Endothelial cell of umbilical vein (primary cell): Measurements from ENCODE around the gene SOX5. TPM values are rescaled to one million over a fixed set of nuclear protein-coding genes. Genes with fewer than 3 reads are reported as not detected.

ENCODE experiments used
- BruUV-seq: library from RNA; stranded (reverse); fragments of 400-500 nt; replicated peaks from 2 replicates; lab custom pipeline; 2021; lab: Mats Ljungman, UMichigan
- CTCF ChIA-PET: fragments of 300-600, 350-600 bp; sonication (Branson Sonifier 250); formaldehyde crosslinking; loops from one replicate; lab custom pipeline; 2021; ENCODE audit warnings: antibody characterized with exemption, inconsistent platforms; lab: Charles Lee
- POLR2A ChIA-PET: fragments of 300-600, 350-600 bp; sonication (Branson Sonifier 250); formaldehyde crosslinking; loops from one replicate; lab custom pipeline; 2021; ENCODE audit warnings: antibody characterized with exemption, inconsistent platforms; lab: Charles Lee
- DNase-seq: peaks from one replicate; pipeline ENCODE4 v3.0.0-alpha.2; 2011; ENCODE audit warnings: low read depth, low spot score
- FAIRE-seq: peaks from 2 replicates; lab custom pipeline; 2011; peaks lifted over from hg19 to GRCh38; lab: Jason Lieb, UNC
- H2AFZ ChIP-seq: 2 replicates; pipeline ENCODE4 v1.6.0; 2012; ENCODE audit warnings: low read depth, low read length, control low read depth, inconsistent platforms
- H3K27ac ChIP-seq: 2 replicates; pipeline ENCODE4 v1.5.1; 2011; ENCODE audit warnings: low read depth, mild to moderate bottlenecking, control low read depth, low read length, moderate library complexity; ENCODE audit not compliant: insufficient read depth
- H3K27me3 ChIP-seq, 2 experiments: 2 replicates each; pipeline versions ENCODE4 v1.6.0 to v1.6.1; 2011; ENCODE audit warnings: low read length in 2 of 2, mixed read lengths in 1 of 2; ENCODE audit not compliant: control insufficient read depth in 2 of 2, insufficient read depth in 2 of 2
- H3K36me3 ChIP-seq, 2 experiments: 2 replicates in 1 of 2; 3 replicates in 1 of 2; pipeline ENCODE4 v1.5.1; 2011; ENCODE audit warnings: low read length in 2 of 2, mild to moderate bottlenecking in 1 of 2, moderate library complexity in 1 of 2; ENCODE audit not compliant: control insufficient read depth in 2 of 2, insufficient read depth in 2 of 2; ENCODE audit errors: extremely low read depth in 1 of 2
- H3K4me1 ChIP-seq: 3 replicates; pipeline ENCODE4 v1.5.1; 2011; ENCODE audit warnings: mild to moderate bottlenecking, low read length; ENCODE audit not compliant: control insufficient read depth, insufficient read depth; ENCODE audit errors: extremely low read depth
- H3K4me2 ChIP-seq: 2 replicates; pipeline ENCODE4 v1.6.1; 2011; ENCODE audit warnings: low read length, control low read depth, mixed read lengths; ENCODE audit not compliant: insufficient read depth
- H3K4me3 ChIP-seq, 3 experiments: fragments of 200-600 bp in 1 of 3; sonication (generic), shearing (Covaris generic) in 1 of 3; replicated peaks in 1 of 3; 2 replicates each; pipeline ENCODE4 v1.5.1; 2011 to 2016; ENCODE audit warnings: control low read depth in 3 of 3, low read length in 3 of 3, mild to moderate bottlenecking in 2 of 3, inconsistent platforms in 1 of 3, low read depth in 1 of 3, moderate library complexity in 1 of 3; ENCODE audit not compliant: insufficient read depth in 1 of 3
- H3K79me2 ChIP-seq: 2 replicates; pipeline ENCODE4 v1.6.0; 2012; ENCODE audit warnings: low read length, inconsistent platforms; ENCODE audit not compliant: control insufficient read depth, insufficient read depth
- H3K9ac ChIP-seq: replicated peaks from 2 replicates; pipeline ENCODE3; 2011; ENCODE audit warnings: low read length, control low read depth; ENCODE audit not compliant: insufficient read depth; ENCODE audit errors: extremely low read depth
- H3K9me1 ChIP-seq: replicated peaks from 3 replicates; pipeline ENCODE4 v1.6.0; 2011; ENCODE audit warnings: mild to moderate bottlenecking, low read length; ENCODE audit not compliant: control insufficient read depth, insufficient read depth; ENCODE audit errors: extremely low read depth
- H3K9me3 ChIP-seq: replicated peaks from 2 replicates; pipeline ENCODE4 v1.5.1; 2012; ENCODE audit warnings: low read length, inconsistent platforms; ENCODE audit not compliant: control insufficient read depth, insufficient read depth
- H4K20me1 ChIP-seq: replicated peaks from 2 replicates; pipeline ENCODE3; 2011; ENCODE audit warnings: mild to moderate bottlenecking, low read length; ENCODE audit not compliant: control insufficient read depth, insufficient read depth; ENCODE audit errors: extremely low read depth
- EZH2 ChIP-seq: IDR thresholded peaks from 2 replicates; pipeline ENCODE4 v1.6.1; 2012; ENCODE audit warnings: borderline replicate concordance, low read depth, mild to moderate bottlenecking, moderate library complexity, low read length, inconsistent platforms; ENCODE audit not compliant: severe bottlenecking
- FOS ChIP-seq: IDR thresholded peaks from 2 replicates; pipeline ENCODE4 v1.6.1; 2011; ENCODE audit warnings: mild to moderate bottlenecking, low read length, moderate library complexity, borderline replicate concordance; ENCODE audit not compliant: insufficient read depth
- GATA2 ChIP-seq: IDR thresholded peaks from 2 replicates; pipeline ENCODE4 v1.7.0; 2011; ENCODE audit warnings: low read depth, mild to moderate bottlenecking, moderate library complexity, mixed read lengths, low read length; ENCODE audit not compliant: insufficient read length, insufficient read depth
- JUN ChIP-seq: IDR thresholded peaks from 2 replicates; pipeline ENCODE4 v1.6.1; 2011; ENCODE audit warnings: borderline replicate concordance, low read depth; ENCODE audit not compliant: insufficient read length, insufficient read depth
- MAX ChIP-seq: IDR thresholded peaks from 2 replicates; pipeline ENCODE4 v1.6.1; 2011; ENCODE audit not compliant: insufficient read depth, insufficient read length
- MYC ChIP-seq: IDR thresholded peaks from one replicate; pipeline ENCODE4 v1.6.1; 2011; ENCODE audit warnings: mild to moderate bottlenecking, low read depth, low read length
- POLR2A ChIP-seq: IDR thresholded peaks from 2 replicates; pipeline ENCODE4 v1.6.1; 2012; ENCODE audit warnings: low read depth, mild to moderate bottlenecking, control low read depth, low read length
- POLR2AphosphoS5 ChIP-seq: IDR thresholded peaks from 2 replicates; pipeline ENCODE4 v1.6.1; 2012; ENCODE audit warnings: low read depth, mild to moderate bottlenecking, control low read depth, low read length, moderate library complexity; ENCODE audit not compliant: insufficient read depth
- dilution Hi-C: fragments of 300-500 bp; cut with MboI; formaldehyde crosslinking; loops from one replicate; pipeline ENCODE4 v1.15.0; 2019; ENCODE audit warnings: low sequenced_read_pairs; ENCODE audit not compliant: extremely low pct_ligation_motif_present
- intact Hi-C: fragments of 100-400 bp; cut with micrococcal nuclease; formaldehyde crosslinking; loops from one replicate; pipeline ENCODE4 v1.10.0; 2022
- polyA plus RNA-seq, 4 experiments: library from polyadenylated mRNA; depleted of rRNA in 3 of 4; stranded (reverse) in 3 of 4; unstranded in 1 of 4; fragments of >200 nt; gene quantifications; 2 replicates each; pipeline versions ENCODE4 v1.2.1 to v1.2.3, GENCODE V29; 2011 to 2012; ENCODE audit warnings: missing spikeins in 1 of 4
- total RNA-seq: library from RNA; stranded (reverse); gene quantifications from 2 replicates; pipeline ENCODE4 v1.2.3, GENCODE V29; 2021
- TF ChIP-seq, protein P1 (sequence below), 2 donors: IDR thresholded peaks; 1 replicate in 1 of 2; 2 replicates in 1 of 2; pipeline ENCODE4 v1.5.1; 2011; ENCODE audit warnings: low read length in 2 of 2, mild to moderate bottlenecking in 2 of 2, moderate library complexity in 2 of 2, control low read depth in 1 of 2, inconsistent platforms in 1 of 2, low read depth in 1 of 2; ENCODE audit not compliant: insufficient read depth in 1 of 2; ENCODE audit errors: extremely low read depth in 1 of 2

Gene SOX5
- total and polyA plus RNA-seq, 2 donors (not counting 3 experiments of a cell fraction or from before 2014, with no cell fraction given): 0.63 to 3.5 TPM

- H2AFZ ChIP-seq: no peak overlapping the region
- H3K4me1 ChIP-seq: no peaks in the 10 kb centered on the region
- no peak overlapping the region for H3K27ac ChIP-seq
- ChIA-PET POLR2A (no interaction called here), CTCF (no interaction called here)
- no peaks in the 10 kb centered on the region for H3K79me2 ChIP-seq
- dilution Hi-C loops: no loop called here
- H3K36me3 ChIP-seq: no peaks in the 10 kb centered on the region
- no peaks in the 10 kb centered on the region for H3K9me3 ChIP-seq
- no peak for FAIRE-seq
- H3K4me2 ChIP-seq: no peak overlapping the region
- no peaks in the 10 kb centered on the region for H4K20me1 ChIP-seq
- BruUV-seq: no TSS peak
- TF ChIP-seq, protein P1, sequence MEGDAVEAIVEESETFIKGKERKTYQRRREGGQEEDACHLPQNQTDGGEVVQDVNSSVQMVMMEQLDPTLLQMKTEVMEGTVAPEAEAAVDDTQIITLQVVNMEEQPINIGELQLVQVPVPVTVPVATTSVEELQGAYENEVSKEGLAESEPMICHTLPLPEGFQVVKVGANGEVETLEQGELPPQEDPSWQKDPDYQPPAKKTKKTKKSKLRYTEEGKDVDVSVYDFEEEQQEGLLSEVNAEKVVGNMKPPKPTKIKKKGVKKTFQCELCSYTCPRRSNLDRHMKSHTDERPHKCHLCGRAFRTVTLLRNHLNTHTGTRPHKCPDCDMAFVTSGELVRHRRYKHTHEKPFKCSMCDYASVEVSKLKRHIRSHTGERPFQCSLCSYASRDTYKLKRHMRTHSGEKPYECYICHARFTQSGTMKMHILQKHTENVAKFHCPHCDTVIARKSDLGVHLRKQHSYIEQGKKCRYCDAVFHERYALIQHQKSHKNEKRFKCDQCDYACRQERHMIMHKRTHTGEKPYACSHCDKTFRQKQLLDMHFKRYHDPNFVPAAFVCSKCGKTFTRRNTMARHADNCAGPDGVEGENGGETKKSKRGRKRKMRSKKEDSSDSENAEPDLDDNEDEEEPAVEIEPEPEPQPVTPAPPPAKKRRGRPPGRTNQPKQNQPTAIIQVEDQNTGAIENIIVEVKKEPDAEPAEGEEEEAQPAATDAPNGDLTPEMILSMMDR (IDR thresholded peaks at IDR 0.05; ENCODE audit: extremely low read depth in 1 of 2, insufficient read depth in 1 of 2, low read depth in 1 of 2, low read length in 2 of 2): no peak
- no peak for TF ChIP-seq GATA2
- no peak for TF ChIP-seq POLR2A
- no peak for TF ChIP-seq POLR2AphosphoS5
- no peak for TF ChIP-seq MYC
- TF ChIP-seq JUN: no peak
- TF ChIP-seq MAX: no peak
- TF ChIP-seq FOS: no peak
- no peak for TF ChIP-seq EZH2
- no peak overlapping the region for H3K4me3 ChIP-seq
- H3K9ac ChIP-seq: no peak overlapping the region
- H3K9me1 ChIP-seq: no peaks in the 10 kb centered on the region
- no peak for DNase-seq
- H3K27me3 ChIP-seq: no peaks in the 10 kb centered on the region
- intact Hi-C loops: no loop called here
Observed at GRCh38 chr12:23533699-23534098, 415.8 kb downstream of the SOX5 start.
